ENCODE measurements around the gene SNX8.
"Not testable (repeated sequence)": the region's sequence is repeated elsewhere in the genome, so short reads cannot be mapped to it uniquely, and the experiment has no call there.

Gene SNX8

GRCh38 chr7:2316578-2316977 lies 2.3 kb upstream of the SNX8 start:
- no peak for ATAC-seq (ENCODE audit: low read depth)

GRCh38 chr7:2315787-2316186 lies 1.5 kb upstream of the SNX8 start:
- H3K9me3 ChIP-seq (ENCODE audit: severe bottlenecking), result no peaks in the 10 kb centered on the region
- no peaks in the 10 kb centered on the region for H3K27me3 ChIP-seq (ENCODE audit: insufficient read depth, poor library complexity, severe bottlenecking)
- H3K4me3 ChIP-seq (ENCODE audit: severe bottlenecking), result no peak overlapping the region
- no peaks in the 10 kb centered on the region for H3K36me3 ChIP-seq (ENCODE audit: low read depth)
- DNase-seq (ENCODE audit: low spot score), result no peak
- no peak overlapping the region for H3K27ac ChIP-seq (ENCODE audit: poor library complexity, severe bottlenecking)
- no peaks in the 10 kb centered on the region for H3K4me1 ChIP-seq (ENCODE audit: insufficient read depth, poor library complexity, severe bottlenecking)
- no peak for ATAC-seq (ENCODE audit: low read depth)
- no peak for TF ChIP-seq CTCF (IDR thresholded peaks at IDR 0.05; ENCODE audit: poor library complexity, severe bottlenecking)

More at GRCh38 chr7:2316578-2316977, 2.3 kb upstream of the SNX8 start:
- Histone ChIP-seq H3K27me3 (ENCODE audit: insufficient read depth, poor library complexity, severe bottlenecking) (no peaks in the 10 kb centered on the region), H3K9me3 (ENCODE audit: severe bottlenecking) (no peaks in the 10 kb centered on the region), H3K4me3 (ENCODE audit: severe bottlenecking) (no peak overlapping the region), H3K36me3 (ENCODE audit: low read depth) (no peaks in the 10 kb centered on the region), H3K4me1 (ENCODE audit: insufficient read depth, poor library complexity, severe bottlenecking) (peaks cover 4% of the 10 kb centered on the region), H3K27ac (ENCODE audit: poor library complexity, severe bottlenecking) (no peak overlapping the region)
- TF ChIP-seq CTCF (IDR thresholded peaks at IDR 0.05; ENCODE audit: poor library complexity, severe bottlenecking), result no peak
- DNase-seq (ENCODE audit: low spot score), result no peak

GRCh38 chr7:2314956-2315530 lies 802 bp upstream of the SNX8 start:
- H3K4me1 ChIP-seq (ENCODE audit: insufficient read depth, poor library complexity, severe bottlenecking); DNase-seq (ENCODE audit: low spot score); H3K36me3 ChIP-seq (ENCODE audit: low read depth); H3K27me3 ChIP-seq (ENCODE audit: insufficient read depth, poor library complexity, severe bottlenecking); H3K9me3 ChIP-seq (ENCODE audit: severe bottlenecking); H3K27ac ChIP-seq (ENCODE audit: poor library complexity, severe bottlenecking); ATAC-seq (ENCODE audit: low read depth); H3K4me3 ChIP-seq (ENCODE audit: severe bottlenecking): not testable (repeated sequence)

- DNase-seq (ENCODE audit: low spot score) (peak; percentile 63), ATAC-seq (ENCODE audit: low read depth) (peak; percentile 24; the same call in 2 of the 3 replicates)
- Histone ChIP-seq H3K4me3 (ENCODE audit: severe bottlenecking) (peak overlapping the region; percentile 79), H3K27ac (ENCODE audit: poor library complexity, severe bottlenecking) (peak overlapping the region; percentile 62), H3K9me3 (ENCODE audit: severe bottlenecking) (no peaks in the 10 kb centered on the region), H3K36me3 (ENCODE audit: low read depth) (no peaks in the 10 kb centered on the region; the same call in 1 of the 2 replicates), H3K27me3 (ENCODE audit: insufficient read depth, poor library complexity, severe bottlenecking) (no peaks in the 10 kb centered on the region), H3K4me1 (ENCODE audit: insufficient read depth, poor library complexity, severe bottlenecking) (peaks cover 11% of the 10 kb centered on the region)
- no peak for TF ChIP-seq CTCF (IDR thresholded peaks at IDR 0.05; ENCODE audit: poor library complexity, severe bottlenecking)
Measured at GRCh38 chr7:2313450-2314208, 612 bp downstream of the SNX8 start.

GRCh38 chr7:2312267-2312929 lies 1.8 kb downstream of the SNX8 start:
- no peak for TF ChIP-seq CTCF (IDR thresholded peaks at IDR 0.05; ENCODE audit: poor library complexity, severe bottlenecking)
- no peak for ATAC-seq (ENCODE audit: low read depth)
- no peaks in the 10 kb centered on the region for H3K9me3 ChIP-seq (ENCODE audit: severe bottlenecking)
- H3K4me3 ChIP-seq (ENCODE audit: severe bottlenecking), result no peak overlapping the region
- H3K4me1 ChIP-seq (ENCODE audit: insufficient read depth, poor library complexity, severe bottlenecking), result peaks cover 11% of the 10 kb centered on the region
- H3K36me3 ChIP-seq (ENCODE audit: low read depth), result no peaks in the 10 kb centered on the region; the same call in 1 of the 2 replicates
- no peaks in the 10 kb centered on the region for H3K27me3 ChIP-seq (ENCODE audit: insufficient read depth, poor library complexity, severe bottlenecking)
- DNase-seq (ENCODE audit: low spot score), result no peak
- peak overlapping the region; percentile 85 for H3K27ac ChIP-seq (ENCODE audit: poor library complexity, severe bottlenecking)

All from RWPE2 (cell line).